Erythroblast (primary cell): Measurements from ENCODE around the gene GAL3ST3.

Experiments used
- GATA1 ChIP-seq: IDR thresholded peaks from 2 replicates; pipeline ENCODE4 v1.6.1; 2011; ENCODE audit warnings: low read depth, mild to moderate bottlenecking, control low read depth, low read length, moderate library complexity
- POLR2A ChIP-seq: IDR thresholded peaks from 2 replicates; pipeline ENCODE4 v1.6.1; 2011; ENCODE audit warnings: mild to moderate bottlenecking, low read length

- TF ChIP-seq POLR2A (no peak), GATA1 (no peak)
These were observed 22.9 kb downstream of the GAL3ST3 start, which contains the start of gene CATSPER1 for GRCh38 chr11:66026017-66026529.
